Muscle of leg (tissue), 11 donors: ENCODE data around the gene TMEM163. TPM values are rescaled to one million over a fixed set of nuclear protein-coding genes. Genes with fewer than 3 reads are reported as not detected.

ENCODE experiments used
- DNase-seq: peaks from one replicate; pipeline ENCODE4 v3.0.0; 2013
- H3K27ac ChIP-seq: one replicate; pipeline ENCODE4 v1.5.1; 2013; ENCODE audit warnings: mild to moderate bottlenecking, low read length, control low read depth
- H3K27me3 ChIP-seq: one replicate; pipeline ENCODE4 v1.6.1; 2013; ENCODE audit warnings: low read length; ENCODE audit not compliant: control insufficient read depth, insufficient read depth
- H3K36me3 ChIP-seq: one replicate; pipeline ENCODE4 v1.6.1; 2013; ENCODE audit warnings: low read length; ENCODE audit not compliant: control insufficient read depth, insufficient read depth
- H3K4me1 ChIP-seq: one replicate; pipeline ENCODE4 v1.6.1; 2013; ENCODE audit warnings: low read length; ENCODE audit not compliant: control insufficient read depth, insufficient read depth
- H3K4me3 ChIP-seq: one replicate; pipeline ENCODE4 v1.5.1; 2013; ENCODE audit warnings: low read length, control low read depth
- H3K9me3 ChIP-seq: replicated peaks from 2 replicates; pipeline ENCODE4 v1.6.1; 2013; ENCODE audit warnings: low read depth, low read length; ENCODE audit not compliant: control insufficient read depth
- WGBS: methylation state at CpG from one replicate; pipeline ENCODE4 v1.1.5; 2013; ENCODE audit warnings: missing lambda C conversion rate; ENCODE audit not compliant: insufficient coverage; 5-methylcytosine and 5-hydroxymethylcytosine counted together
- polyA plus RNA-seq, 8 donors: library from polyadenylated mRNA; unstranded; fragments of 120-200 nt; gene quantifications; one replicate each; pipeline versions ENCODE4 v1.2.1 to v1.2.3, GENCODE V29; 2013; ENCODE audit warnings: inconsistent platforms in 1 of 8, low replicate concordance in 1 of 8; ENCODE audit not compliant: insufficient read length in 8 of 8, insufficient read depth in 1 of 8
- total RNA-seq: library from RNA; stranded (reverse); fragments of 120-200 nt; gene quantifications from one replicate; pipeline ENCODE4 v1.2.4, GENCODE V29; 2013

TMEM163 gene
- total and polyA plus RNA-seq, 9 donors: 0.66 to 3.5 (median 1.8) TPM

- Histone ChIP-seq H3K4me3 (no peak overlapping the region), H3K27me3 (no peaks in the 10 kb centered on the region), H3K27ac (no peak overlapping the region), H3K36me3 (peaks cover 3% of the 10 kb centered on the region), H3K4me1 (peaks cover 23% of the 10 kb centered on the region), H3K9me3 (no peaks in the 10 kb centered on the region)
- WGBS: 88% methylated on average over 16 of the region's 18 CpGs
- DNase-seq: no peak
Measured at GRCh38 chr2:134457765-134458472, 260.9 kb downstream of the TMEM163 start.

- peaks cover 3% of the 10 kb centered on the region for H3K36me3 ChIP-seq
- H3K27me3 ChIP-seq: no peaks in the 10 kb centered on the region
- H3K27ac ChIP-seq: no peak overlapping the region
- 87% methylated on average over 7 of the region's 7 CpGs for WGBS
- no peaks in the 10 kb centered on the region for H3K9me3 ChIP-seq
- peaks cover 23% of the 10 kb centered on the region for H3K4me1 ChIP-seq
- DNase-seq: no peak
- no peak overlapping the region for H3K4me3 ChIP-seq
Measured at GRCh38 chr2:134457353-134457752, 261.4 kb downstream of the TMEM163 start.

- Histone ChIP-seq H3K36me3 (peaks cover 3% of the 10 kb centered on the region), H3K9me3 (no peaks in the 10 kb centered on the region), H3K4me3 (no peak overlapping the region), H3K4me1 (peaks cover 21% of the 10 kb centered on the region), H3K27ac (no peak overlapping the region), H3K27me3 (no peaks in the 10 kb centered on the region)
- peak; percentile 25 for DNase-seq
- WGBS: 96% methylated on average over 9 of the region's 10 CpGs
Measured at GRCh38 chr2:134455426-134455825, 263.4 kb downstream of the TMEM163 start.

- H3K4me3 ChIP-seq: no peak overlapping the region
- no peaks in the 10 kb centered on the region for H3K9me3 ChIP-seq
- 54% methylated on average over 5 of the region's 6 CpGs for WGBS
- H3K36me3 ChIP-seq: peaks cover 7% of the 10 kb centered on the region
- no peak overlapping the region for H3K27ac ChIP-seq
- peaks cover 19% of the 10 kb centered on the region for H3K4me1 ChIP-seq
- H3K27me3 ChIP-seq: no peaks in the 10 kb centered on the region
- DNase-seq: peak; percentile 38
Measured at GRCh38 chr2:134454931-134455330, 263.9 kb downstream of the TMEM163 start.

DNA sequence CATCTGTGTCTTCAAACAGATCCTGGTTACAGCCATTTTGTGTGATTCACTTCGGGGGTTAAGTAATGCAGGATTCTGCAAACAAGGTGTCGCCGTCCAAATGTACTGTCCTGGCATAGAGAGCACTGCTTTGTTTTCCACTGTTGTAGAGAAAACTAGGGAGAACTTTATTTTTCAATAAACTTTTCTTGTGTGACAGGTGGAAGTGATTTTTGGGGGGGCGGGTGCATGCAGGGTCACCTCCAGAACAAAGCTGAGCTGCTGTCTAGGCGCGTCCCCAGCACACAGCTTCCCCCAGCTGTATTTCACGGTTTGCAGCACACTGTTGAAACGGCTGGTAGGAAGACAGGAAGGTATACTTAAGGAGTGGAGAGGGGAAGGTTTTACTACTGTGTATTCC lies 264.4 kb downstream of the TMEM163 start:
- Histone ChIP-seq H3K36me3 (peaks cover 11% of the 10 kb centered on the region), H3K27ac (no peak overlapping the region), H3K4me3 (no peak overlapping the region), H3K4me1 (peaks cover 19% of the 10 kb centered on the region), H3K9me3 (no peaks in the 10 kb centered on the region), H3K27me3 (no peaks in the 10 kb centered on the region)
- 100% methylated on average over 1 of the region's 8 CpGs for WGBS
- no peak for DNase-seq

DNA sequence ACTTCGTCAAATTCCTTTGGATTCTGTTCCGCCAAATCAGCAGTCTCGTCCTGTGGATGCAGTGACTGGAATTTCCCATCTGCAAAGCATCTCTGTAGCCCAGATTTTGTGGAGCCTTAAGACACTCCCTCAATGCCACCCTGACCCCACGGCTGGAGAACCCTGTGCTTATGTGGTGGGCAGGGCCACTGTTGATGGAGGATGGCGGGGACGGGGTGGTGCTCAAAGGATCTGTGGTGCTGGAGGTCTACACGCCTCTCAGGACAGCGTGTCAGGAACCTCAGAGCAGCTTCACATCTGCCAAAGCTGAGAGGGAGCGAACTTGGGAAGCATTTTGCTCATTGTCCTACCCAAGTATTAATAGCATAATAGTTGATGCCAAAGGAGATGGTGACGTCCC lies 264.8 kb downstream of the TMEM163 start:
- peaks cover 14% of the 10 kb centered on the region for H3K36me3 ChIP-seq
- no peaks in the 10 kb centered on the region for H3K9me3 ChIP-seq
- no peak overlapping the region for H3K4me3 ChIP-seq
- 78% methylated on average over 4 of the region's 10 CpGs for WGBS
- no peak for DNase-seq
- H3K4me1 ChIP-seq: peaks cover 19% of the 10 kb centered on the region
- no peak overlapping the region for H3K27ac ChIP-seq
- H3K27me3 ChIP-seq: no peaks in the 10 kb centered on the region

- Histone ChIP-seq H3K4me3 (no peak overlapping the region), H3K27ac (no peak overlapping the region), H3K9me3 (no peaks in the 10 kb centered on the region), H3K4me1 (peaks cover 19% of the 10 kb centered on the region), H3K27me3 (no peaks in the 10 kb centered on the region), H3K36me3 (peaks cover 19% of the 10 kb centered on the region)
- no peak for DNase-seq
- WGBS: no CpG with 5 or more reads among the region's 4 CpGs
Measured at GRCh38 chr2:134453476-134453875, 265.3 kb downstream of the TMEM163 start.

- DNase-seq: no peak
- 78% methylated on average over 5 of the region's 9 CpGs for WGBS
- H3K36me3 ChIP-seq: peaks cover 25% of the 10 kb centered on the region
- H3K4me3 ChIP-seq: no peak overlapping the region
- H3K9me3 ChIP-seq: no peaks in the 10 kb centered on the region
- H3K27me3 ChIP-seq: no peaks in the 10 kb centered on the region
- H3K4me1 ChIP-seq: peaks cover 32% of the 10 kb centered on the region
- no peak overlapping the region for H3K27ac ChIP-seq
Measured at GRCh38 chr2:134452042-134452733, 266.6 kb downstream of the TMEM163 start.

GRCh38 chr2:134451347-134451630 lies 267.5 kb downstream of the TMEM163 start:
- H3K9me3 ChIP-seq: no peaks in the 10 kb centered on the region
- peaks cover 25% of the 10 kb centered on the region for H3K36me3 ChIP-seq
- DNase-seq: no peak
- WGBS: no CpG with 5 or more reads among the region's 2 CpGs
- peaks cover 41% of the 10 kb centered on the region for H3K4me1 ChIP-seq
- H3K27ac ChIP-seq: no peak overlapping the region
- no peaks in the 10 kb centered on the region for H3K27me3 ChIP-seq
- no peak overlapping the region for H3K4me3 ChIP-seq

GRCh38 chr2:134449751-134450513 lies 268.9 kb downstream of the TMEM163 start:
- H3K9me3 ChIP-seq: no peaks in the 10 kb centered on the region
- DNase-seq: no peak
- no peak overlapping the region for H3K4me3 ChIP-seq
- H3K27ac ChIP-seq: no peak overlapping the region
- peaks cover 52% of the 10 kb centered on the region for H3K4me1 ChIP-seq
- 98% methylated on average over 8 of the region's 15 CpGs for WGBS
- no peaks in the 10 kb centered on the region for H3K27me3 ChIP-seq
- peaks cover 21% of the 10 kb centered on the region for H3K36me3 ChIP-seq
